Measurements from ENCODE around the gene CMBL.

The CMBL gene

GRCh38 chr5:10293907-10294662 lies 13.6 kb downstream of the CMBL start:
- Histone ChIP-seq H3K27ac (ENCODE audit: low read depth, low read length) (no peak overlapping the region), H3K4me1 (ENCODE audit: control insufficient read depth, low read length) (peaks cover 2% of the 10 kb centered on the region), H3K27me3 (ENCODE audit: control insufficient read depth, low read length) (peaks cover 26% of the 10 kb centered on the region), H3K9me2 (replicated peaks; ENCODE audit: control insufficient read depth, low read length) (no peaks in the 10 kb centered on the region), H3K9me3 (ENCODE audit: control insufficient read depth, insufficient read depth, low read length) (no peaks in the 10 kb centered on the region), H3K79me2 (ENCODE audit: control insufficient read depth, low read length) (no peaks in the 10 kb centered on the region), H3F3A (ENCODE audit: control insufficient read depth, insufficient read depth) (no peaks in the 10 kb centered on the region), H3K4me3 (ENCODE audit: low read length) (no peak overlapping the region), H4K20me1 (ENCODE audit: control insufficient read depth, insufficient read depth, low read depth, low read length) (no peaks in the 10 kb centered on the region), H3K4me2 (ENCODE audit: low read length) (no peak overlapping the region), H3K36me3 (ENCODE audit: control insufficient read depth, low read length) (no peaks in the 10 kb centered on the region)
- TF ChIP-seq EZH2phosphoT487 (IDR thresholded peaks at IDR 0.05; ENCODE audit: borderline replicate concordance, low read length) = no peak

GRCh38 chr5:10291692-10292339 lies 15.9 kb downstream of the CMBL start:
- TF ChIP-seq EZH2phosphoT487 (IDR thresholded peaks at IDR 0.05; ENCODE audit: borderline replicate concordance, low read length) = no peak
- no peak for TF ChIP-seq CTCF (IDR thresholded peaks at IDR 0.05; ENCODE audit: low read depth, low read length, poor library complexity, severe bottlenecking)
- no peak overlapping the region for H3K4me3 ChIP-seq (ENCODE audit: low read length)
- H3K36me3 ChIP-seq (ENCODE audit: control insufficient read depth, low read length) = no peaks in the 10 kb centered on the region
- peaks cover 26% of the 10 kb centered on the region for H3K27me3 ChIP-seq (ENCODE audit: control insufficient read depth, low read length)
- no peaks in the 10 kb centered on the region for H3K9me2 ChIP-seq (replicated peaks; ENCODE audit: control insufficient read depth, low read length)
- no peak overlapping the region for H3K27ac ChIP-seq (ENCODE audit: low read depth, low read length)
- no peak overlapping the region for H3K4me2 ChIP-seq (ENCODE audit: low read length)
- no peaks in the 10 kb centered on the region for H3K79me2 ChIP-seq (ENCODE audit: control insufficient read depth, low read length)
- peaks cover 12% of the 10 kb centered on the region for H3K4me1 ChIP-seq (ENCODE audit: control insufficient read depth, low read length)
- no peaks in the 10 kb centered on the region for H4K20me1 ChIP-seq (ENCODE audit: control insufficient read depth, insufficient read depth, low read depth, low read length)
- H3K9me3 ChIP-seq (ENCODE audit: control insufficient read depth, insufficient read depth, low read length) = no peaks in the 10 kb centered on the region
- H3F3A ChIP-seq (ENCODE audit: control insufficient read depth, insufficient read depth) = no peaks in the 10 kb centered on the region

- Histone ChIP-seq H3K79me2 (ENCODE audit: control insufficient read depth, low read length) (no peaks in the 10 kb centered on the region), H3K27ac (ENCODE audit: low read depth, low read length) (no peak overlapping the region), H3K4me1 (ENCODE audit: control insufficient read depth, low read length) (peaks cover 12% of the 10 kb centered on the region), H3K36me3 (ENCODE audit: control insufficient read depth, low read length) (no peaks in the 10 kb centered on the region), H3K4me3 (ENCODE audit: low read length) (no peak overlapping the region), H4K20me1 (ENCODE audit: control insufficient read depth, insufficient read depth, low read depth, low read length) (no peaks in the 10 kb centered on the region), H3K9me2 (replicated peaks; ENCODE audit: control insufficient read depth, low read length) (no peaks in the 10 kb centered on the region), H3K9me3 (ENCODE audit: control insufficient read depth, insufficient read depth, low read length) (no peaks in the 10 kb centered on the region), H3F3A (ENCODE audit: control insufficient read depth, insufficient read depth) (no peaks in the 10 kb centered on the region), H3K4me2 (ENCODE audit: low read length) (no peak overlapping the region), H3K27me3 (ENCODE audit: control insufficient read depth, low read length) (peaks cover 21% of the 10 kb centered on the region)
- TF ChIP-seq EZH2phosphoT487 (IDR thresholded peaks at IDR 0.05; ENCODE audit: borderline replicate concordance, low read length) (no peak), CTCF (IDR thresholded peaks at IDR 0.05; ENCODE audit: low read depth, low read length, poor library complexity, severe bottlenecking) (no peak)
Observed at GRCh38 chr5:10290438-10290837, 17.3 kb downstream of the CMBL start.

GRCh38 chr5:10289991-10290390 lies 17.7 kb downstream of the CMBL start:
- no peaks in the 10 kb centered on the region for H3K36me3 ChIP-seq (ENCODE audit: control insufficient read depth, low read length)

More at GRCh38 chr5:10289991-10290390, 17.7 kb downstream of the CMBL start:
- TF ChIP-seq CTCF (IDR thresholded peaks at IDR 0.05; ENCODE audit: low read depth, low read length, poor library complexity, severe bottlenecking) (no peak), EZH2phosphoT487 (IDR thresholded peaks at IDR 0.05; ENCODE audit: borderline replicate concordance, low read length) (no peak)
- peaks cover 19% of the 10 kb centered on the region for H3K27me3 ChIP-seq (ENCODE audit: control insufficient read depth, low read length)
- no peaks in the 10 kb centered on the region for H3F3A ChIP-seq (ENCODE audit: control insufficient read depth, insufficient read depth)
- H3K27ac ChIP-seq (ENCODE audit: low read depth, low read length) = no peak overlapping the region
- H3K4me3 ChIP-seq (ENCODE audit: low read length) = no peak overlapping the region
- no peaks in the 10 kb centered on the region for H3K9me2 ChIP-seq (replicated peaks; ENCODE audit: control insufficient read depth, low read length)
- no peak overlapping the region for H3K4me2 ChIP-seq (ENCODE audit: low read length)
- no peaks in the 10 kb centered on the region for H4K20me1 ChIP-seq (ENCODE audit: control insufficient read depth, insufficient read depth, low read depth, low read length)
- H3K9me3 ChIP-seq (ENCODE audit: control insufficient read depth, insufficient read depth, low read length) = no peaks in the 10 kb centered on the region
- H3K4me1 ChIP-seq (ENCODE audit: control insufficient read depth, low read length) = peaks cover 12% of the 10 kb centered on the region
- no peaks in the 10 kb centered on the region for H3K79me2 ChIP-seq (ENCODE audit: control insufficient read depth, low read length)

Data from DOHH2 (cell line).